Parathyroid adenoma (tissue), 2 donors: ENCODE measurements around the gene ARHGAP26.

Source experiments
- H2AFZ ChIP-seq: fragments of 300-600 bp; sonication (generic); one replicate; pipeline ENCODE4 v1.7.0; 2017; ENCODE audit warnings: antibody characterized with exemption, mild to moderate bottlenecking
- H3K27ac ChIP-seq: fragments of 300-600 bp; sonication (generic); one replicate; pipeline ENCODE4 v1.7.0; 2017
- H3K27me3 ChIP-seq: fragments of 300-600 bp; sonication (generic); one replicate; pipeline ENCODE4 v1.7.0; 2017; ENCODE audit warnings: low read length; ENCODE audit not compliant: control insufficient read depth, insufficient read depth
- H3K36me3 ChIP-seq: fragments of 300-600 bp; sonication (generic); one replicate; pipeline ENCODE4 v1.7.0; 2017; ENCODE audit warnings: low read length; ENCODE audit not compliant: control insufficient read depth, insufficient read depth
- H3K4me1 ChIP-seq: fragments of 300-600 bp; sonication (generic); one replicate; pipeline ENCODE4 v1.7.0; 2017; ENCODE audit warnings: control low read depth
- H3K4me2 ChIP-seq: fragments of 300-600 bp; sonication (generic); one replicate; pipeline ENCODE4 v1.7.0; 2017; ENCODE audit warnings: low read length
- H3K4me3 ChIP-seq: fragments of 300-600 bp; sonication (generic); one replicate; pipeline ENCODE4 v1.7.0; 2017; ENCODE audit warnings: low read depth, low read length
- H3K79me2 ChIP-seq: fragments of 300-600 bp; sonication (generic); one replicate; pipeline ENCODE4 v1.7.0; 2017; ENCODE audit warnings: control low read depth
- H3K9ac ChIP-seq: fragments of 300-600 bp; sonication (generic); one replicate; pipeline ENCODE4 v1.7.0; 2017; ENCODE audit warnings: mild to moderate bottlenecking
- H3K9me3 ChIP-seq: fragments of 300-600 bp; sonication (generic); one replicate; pipeline ENCODE4 v1.7.0; 2017; ENCODE audit warnings: low read length; ENCODE audit not compliant: control insufficient read depth
- TF ChIP-seq, protein P1 (sequence below): fragments of 300-600 bp; sonication (generic); IDR thresholded peaks from one replicate; pipeline ENCODE4 v1.7.0; 2017; ENCODE audit warnings: antibody characterized with exemption, mild to moderate bottlenecking
- donor health status: primary hyperparathyroidism.

The ARHGAP26 gene

DNA sequence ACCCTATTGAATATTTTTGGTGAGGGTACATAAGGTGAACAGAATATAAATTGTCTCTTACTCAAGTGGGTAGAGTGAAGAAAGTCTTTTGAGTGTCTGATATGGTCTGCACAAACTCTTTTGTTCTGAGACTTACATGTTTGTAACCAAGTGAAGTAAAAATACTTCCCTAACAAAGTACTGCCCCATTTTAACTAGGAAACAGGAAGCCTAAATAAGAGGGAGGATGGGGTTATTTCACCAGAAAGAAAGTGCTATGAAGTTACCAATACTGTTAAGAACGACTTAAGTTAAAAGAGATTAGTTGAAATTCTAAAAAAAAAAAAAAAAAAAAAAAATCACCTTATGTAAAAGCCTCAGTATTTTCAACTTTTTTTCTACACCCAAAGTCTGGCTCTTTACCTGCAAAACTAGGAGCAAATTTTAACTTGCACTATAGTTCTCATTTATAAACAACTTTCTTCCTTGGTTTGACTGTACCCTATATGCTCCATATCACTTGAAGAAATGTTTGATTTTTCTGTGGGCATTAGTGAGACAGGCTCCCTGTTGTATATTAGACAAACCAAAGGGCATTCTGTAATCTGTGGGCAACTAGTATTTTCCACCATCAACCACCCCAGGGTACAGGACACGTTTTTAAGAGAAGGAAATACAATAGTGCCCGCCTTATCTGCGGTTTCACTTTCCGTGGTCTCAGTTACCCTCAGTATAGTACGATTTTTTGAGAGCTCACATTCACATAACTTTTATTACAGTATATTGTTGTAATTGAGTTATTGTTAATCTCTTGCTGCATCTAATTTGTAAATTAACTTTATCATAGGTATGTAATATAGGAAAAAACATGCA lies 505.6 kb downstream of the ARHGAP26 start:
- Histone ChIP-seq H3K79me2 (no peaks in the 10 kb centered on the region), H3K4me3 (no peak overlapping the region), H3K4me2 (no peak overlapping the region), H3K27me3 (no peaks in the 10 kb centered on the region), H3K9me3 (no peaks in the 10 kb centered on the region), H3K36me3 (no peaks in the 10 kb centered on the region), H3K27ac (no peak overlapping the region), H2AFZ (no peak overlapping the region), H3K4me1 (no peaks in the 10 kb centered on the region), H3K9ac (no peak overlapping the region)
- TF ChIP-seq, protein P1, sequence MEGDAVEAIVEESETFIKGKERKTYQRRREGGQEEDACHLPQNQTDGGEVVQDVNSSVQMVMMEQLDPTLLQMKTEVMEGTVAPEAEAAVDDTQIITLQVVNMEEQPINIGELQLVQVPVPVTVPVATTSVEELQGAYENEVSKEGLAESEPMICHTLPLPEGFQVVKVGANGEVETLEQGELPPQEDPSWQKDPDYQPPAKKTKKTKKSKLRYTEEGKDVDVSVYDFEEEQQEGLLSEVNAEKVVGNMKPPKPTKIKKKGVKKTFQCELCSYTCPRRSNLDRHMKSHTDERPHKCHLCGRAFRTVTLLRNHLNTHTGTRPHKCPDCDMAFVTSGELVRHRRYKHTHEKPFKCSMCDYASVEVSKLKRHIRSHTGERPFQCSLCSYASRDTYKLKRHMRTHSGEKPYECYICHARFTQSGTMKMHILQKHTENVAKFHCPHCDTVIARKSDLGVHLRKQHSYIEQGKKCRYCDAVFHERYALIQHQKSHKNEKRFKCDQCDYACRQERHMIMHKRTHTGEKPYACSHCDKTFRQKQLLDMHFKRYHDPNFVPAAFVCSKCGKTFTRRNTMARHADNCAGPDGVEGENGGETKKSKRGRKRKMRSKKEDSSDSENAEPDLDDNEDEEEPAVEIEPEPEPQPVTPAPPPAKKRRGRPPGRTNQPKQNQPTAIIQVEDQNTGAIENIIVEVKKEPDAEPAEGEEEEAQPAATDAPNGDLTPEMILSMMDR: no peak

DNA sequence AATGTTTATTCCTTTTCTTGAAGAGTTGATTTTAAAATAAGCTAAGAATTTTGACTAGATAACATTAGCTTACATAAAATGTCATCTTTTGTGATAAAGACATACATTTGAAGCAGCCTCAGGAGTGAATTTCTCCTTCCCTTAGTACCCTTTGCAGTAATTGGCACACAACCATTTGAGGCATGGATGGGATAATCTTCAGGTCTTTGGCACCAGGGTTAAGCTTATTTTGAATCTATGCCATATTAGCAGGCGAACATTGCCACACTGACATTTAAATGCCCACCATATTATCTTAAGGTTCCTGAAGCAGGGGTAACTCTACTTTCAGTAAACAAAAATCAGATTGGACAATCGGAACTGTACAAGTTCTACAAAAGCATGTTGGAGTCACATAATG lies 507.4 kb downstream of the ARHGAP26 start:
- H3K9ac ChIP-seq: no peak overlapping the region
- H3K4me2 ChIP-seq: no peak overlapping the region
- no peaks in the 10 kb centered on the region for H3K79me2 ChIP-seq
- H3K9me3 ChIP-seq: no peaks in the 10 kb centered on the region
- TF ChIP-seq, protein P1: no peak
- no peaks in the 10 kb centered on the region for H3K27me3 ChIP-seq
- no peaks in the 10 kb centered on the region for H3K4me1 ChIP-seq
- H3K36me3 ChIP-seq: no peaks in the 10 kb centered on the region
- H2AFZ ChIP-seq: no peak overlapping the region
- H3K27ac ChIP-seq: no peak overlapping the region
- no peak overlapping the region for H3K4me3 ChIP-seq
